Measurements from ENCODE around the gene PALMD. TPM values are rescaled to one million over a fixed set of nuclear protein-coding genes. Genes with fewer than 3 reads are reported as not detected.

Gene PALMD
- total RNA-seq, 1 donor from 2014 or later = not detected

- intact Hi-C loops (cut with micrococcal nuclease) = no loop called here
These were observed 12.0 kb downstream of the PALMD start for GRCh38 chr1:99658031-99658290.

DNA sequence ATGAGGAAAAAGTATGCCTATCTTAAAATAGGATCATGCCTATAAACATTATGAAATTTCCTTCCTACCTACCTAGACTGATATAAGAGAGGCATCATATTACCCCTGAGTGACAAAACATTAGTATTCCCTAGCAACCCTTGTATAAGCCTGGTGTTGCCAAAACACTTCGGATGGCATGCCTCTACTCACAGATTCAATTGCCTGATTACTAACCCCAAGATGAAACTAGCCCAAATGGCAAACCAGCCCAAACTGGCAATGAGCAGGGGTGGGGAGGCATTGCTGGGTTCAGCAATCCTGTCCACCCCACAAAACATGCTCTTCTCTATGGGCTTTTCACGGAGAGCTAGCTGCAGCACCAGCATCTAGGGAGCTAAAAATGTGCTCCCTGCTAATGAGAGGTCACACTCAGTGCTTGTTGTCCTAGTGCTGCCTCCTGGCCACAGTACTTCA is 13.9 kb downstream of the PALMD start:
- intact Hi-C loops (cut with micrococcal nuclease) = no loop called here

DNA sequence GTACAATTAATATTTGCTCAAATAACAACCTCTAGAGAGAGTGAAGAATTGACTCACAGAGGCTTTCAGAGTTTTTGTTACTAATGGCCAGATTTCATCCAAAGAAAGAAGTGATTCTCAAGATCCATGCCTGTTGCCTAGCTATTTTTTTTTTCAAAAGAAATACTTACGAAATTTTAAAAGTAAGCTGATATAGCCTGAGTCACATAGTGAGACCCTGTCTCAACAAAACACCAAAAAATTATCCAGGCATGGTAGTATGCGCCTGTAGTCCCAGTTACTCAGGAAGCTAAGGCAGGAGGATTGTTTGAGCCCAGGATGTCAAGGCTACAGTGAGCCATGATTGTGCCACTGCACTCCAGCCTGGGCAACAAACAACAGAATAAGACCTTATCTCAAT is 14.6 kb downstream of the PALMD start:
- intact Hi-C loops (cut with micrococcal nuclease) = no loop called here

DNA sequence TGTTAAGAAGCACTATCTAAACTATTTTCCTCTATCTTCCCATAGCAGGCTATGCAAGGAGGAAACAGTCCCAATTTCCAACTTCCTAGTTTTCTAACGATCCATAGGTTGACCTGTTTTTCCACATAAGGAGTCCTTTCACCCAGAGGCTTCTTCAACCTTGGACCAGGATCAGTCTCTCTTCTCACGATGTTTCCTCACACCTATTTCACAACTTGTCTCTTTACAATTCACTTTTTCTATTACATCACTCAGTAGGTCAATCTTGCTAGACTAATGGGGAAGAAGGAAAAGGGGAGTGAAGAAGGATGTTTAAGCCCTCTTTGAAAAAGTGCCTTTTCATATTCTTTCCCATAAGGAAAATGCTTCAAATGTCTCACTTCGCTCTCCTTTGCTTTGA is 15.9 kb downstream of the PALMD start:
- intact Hi-C loops (cut with micrococcal nuclease) = no loop called here

GRCh38 chr1:99662539-99663080 is 16.7 kb downstream of the PALMD start:
- intact Hi-C loops (cut with micrococcal nuclease) = no loop called here

GRCh38 chr1:99663501-99663900 is 17.6 kb downstream of the PALMD start:
- intact Hi-C loops (cut with micrococcal nuclease) = no loop called here

DNA sequence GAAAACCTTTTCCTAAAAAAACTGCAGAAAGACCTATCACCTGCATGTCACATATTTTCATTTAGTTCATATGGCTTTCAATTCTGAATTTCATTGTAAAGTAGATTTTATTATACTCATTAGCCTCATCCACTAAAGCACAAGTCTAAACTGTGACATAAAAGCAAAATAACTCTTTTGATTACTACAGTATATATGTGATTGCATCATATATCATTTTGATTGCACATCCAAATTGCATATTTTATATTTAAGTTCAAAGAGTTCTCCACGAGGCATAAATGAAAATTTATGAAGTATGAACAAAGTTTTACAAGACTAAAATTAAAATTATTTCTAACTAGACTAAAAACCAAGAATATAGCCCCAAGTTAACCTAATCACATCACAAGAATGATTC is 19.3 kb downstream of the PALMD start:
- intact Hi-C loops (cut with micrococcal nuclease) = no loop called here

GRCh38 chr1:99669376-99669775 is 23.5 kb downstream of the PALMD start:
- intact Hi-C loops (cut with micrococcal nuclease) = no loop called here

DNA sequence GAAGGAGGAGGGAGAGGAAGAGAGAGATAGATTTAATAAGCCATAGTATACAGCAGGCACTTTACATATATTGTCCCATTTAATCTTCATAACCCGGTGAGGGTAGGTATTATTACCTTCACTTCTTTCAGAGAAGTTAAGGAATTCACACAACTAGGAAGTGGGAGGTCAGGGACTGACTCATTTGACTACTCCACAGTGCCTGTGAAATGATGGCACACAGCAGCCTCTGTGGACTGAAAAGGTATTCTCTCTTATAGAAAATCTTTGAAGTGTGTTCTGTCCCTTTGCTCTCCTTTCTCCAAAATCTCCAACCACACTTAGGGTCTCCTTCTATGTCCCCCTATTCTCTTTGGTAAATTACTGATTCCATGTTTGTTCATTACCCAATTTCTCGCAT is 23.9 kb downstream of the PALMD start:
- intact Hi-C loops (cut with micrococcal nuclease) = no loop called here

- intact Hi-C loops (cut with micrococcal nuclease) = no loop called here
These were observed 24.7 kb downstream of the PALMD start for GRCh38 chr1:99670583-99670982.

DNA sequence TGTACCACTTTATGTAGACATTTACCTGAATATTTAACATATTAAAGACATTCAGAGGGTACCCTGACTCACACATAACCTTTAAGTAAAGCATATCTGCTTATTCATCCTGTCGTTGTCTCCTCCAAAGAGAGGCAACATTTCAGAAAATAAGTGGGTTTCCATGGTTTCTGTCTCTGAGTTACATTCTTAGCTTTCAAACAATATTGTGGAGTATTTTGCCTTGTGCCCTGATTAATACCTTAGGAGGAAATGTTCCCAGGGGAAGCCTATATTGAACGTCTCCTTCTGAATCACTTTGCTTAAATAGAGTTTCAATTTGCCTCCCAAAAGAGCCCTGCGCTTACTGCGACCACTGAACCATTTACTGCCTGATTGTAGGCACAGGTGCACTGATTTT is 26.1 kb downstream of the PALMD start:
- intact Hi-C loops (cut with micrococcal nuclease) = no loop called here

DNA sequence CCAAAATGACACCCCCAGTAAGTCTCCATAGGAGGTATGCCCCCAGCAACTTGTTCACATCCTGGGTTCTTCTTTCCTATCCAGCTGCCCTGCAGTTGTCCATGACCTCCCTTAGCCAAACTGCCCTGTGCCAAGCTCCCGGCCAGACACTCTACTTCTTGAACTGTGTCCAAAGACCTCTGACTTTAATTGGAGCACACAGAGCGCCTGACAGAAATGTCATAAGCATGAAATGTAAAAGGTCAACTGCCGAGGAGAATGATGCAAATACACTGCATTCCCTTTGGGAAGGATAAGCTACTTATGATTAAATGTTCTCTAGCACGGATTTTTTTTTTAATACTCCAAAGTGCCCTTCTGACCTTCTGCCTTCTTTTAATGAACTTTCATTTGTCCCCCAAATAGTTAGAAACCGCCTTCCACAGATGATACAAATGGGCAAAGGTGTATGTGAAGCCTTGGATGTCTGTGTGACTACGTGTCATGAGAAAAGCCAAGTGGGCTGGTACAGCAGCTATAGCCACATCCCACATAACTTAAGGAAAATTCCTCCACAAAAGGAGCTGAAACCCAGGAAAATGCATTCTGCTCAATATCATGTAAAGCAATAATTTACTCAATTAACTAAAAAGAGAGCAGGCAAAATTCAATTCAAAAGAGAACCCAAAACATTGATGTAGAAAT is 26.8 kb downstream of the PALMD start:
- intact Hi-C loops (cut with micrococcal nuclease) = no loop called here

DNA sequence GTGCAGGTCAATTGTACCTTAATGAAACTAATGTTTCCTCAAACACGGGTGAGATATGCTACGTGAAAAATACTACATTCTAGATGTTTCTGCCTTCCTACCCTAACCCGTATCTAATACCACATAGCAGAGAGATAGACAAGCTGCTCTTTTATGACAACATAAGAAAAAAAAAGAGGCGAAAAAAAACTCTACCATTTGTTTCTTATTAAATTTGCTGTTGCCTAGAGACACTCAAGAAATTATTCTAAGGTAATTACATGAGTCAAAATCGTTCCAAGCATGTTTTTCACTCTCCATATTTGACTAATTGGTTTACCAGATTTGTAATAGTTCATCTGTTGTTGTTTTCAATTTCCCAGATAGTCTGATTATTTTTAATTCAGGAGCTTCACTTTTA is 27.4 kb downstream of the PALMD start:
- intact Hi-C loops (cut with micrococcal nuclease) = no loop called here

DNA sequence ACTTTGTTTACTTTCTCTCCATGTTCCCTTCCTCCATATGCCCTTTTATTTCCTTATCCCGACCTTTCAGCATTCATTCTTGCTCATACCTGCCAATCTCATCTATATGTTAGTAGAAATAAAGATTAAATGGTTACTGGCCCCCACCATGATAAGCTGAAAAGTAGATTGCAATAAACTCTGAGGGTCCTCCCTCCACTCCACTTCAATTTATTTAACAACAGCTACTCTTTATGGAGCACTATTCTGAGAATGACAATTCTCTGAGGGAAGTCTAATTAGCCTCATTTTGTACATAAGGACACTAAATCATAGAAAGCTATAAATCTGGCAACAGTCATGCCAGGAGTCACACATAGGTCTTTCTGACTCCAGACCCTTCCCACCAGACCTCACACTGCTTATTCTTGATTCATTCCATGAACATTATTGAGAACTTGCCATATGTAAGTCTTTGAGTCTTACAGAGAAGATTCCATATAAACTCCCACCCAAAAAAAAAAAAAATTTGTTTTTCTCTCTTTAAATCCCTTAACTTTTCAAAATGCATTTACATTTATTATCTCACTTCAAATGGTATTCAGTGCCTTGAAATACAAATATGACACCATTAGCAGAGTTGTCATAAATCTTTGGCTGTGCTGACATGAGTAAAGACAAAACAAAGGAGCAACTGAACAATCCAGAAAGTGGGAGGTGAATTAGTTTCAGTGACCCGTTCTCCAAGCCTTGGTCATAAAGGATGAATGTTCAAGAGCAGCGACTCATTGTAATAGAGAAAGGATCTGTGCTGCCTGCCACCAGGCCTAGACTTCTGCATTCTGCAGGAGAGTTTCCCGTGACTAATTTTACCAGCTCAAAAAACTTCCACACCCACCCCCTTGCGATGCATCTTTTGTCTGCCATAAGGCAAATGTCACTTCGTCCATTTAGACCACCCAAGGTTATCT is 28.5 kb downstream of the PALMD start:
- intact Hi-C loops (cut with micrococcal nuclease) = no loop called here

- intact Hi-C loops (cut with micrococcal nuclease) = no loop called here
These were observed 29.4 kb downstream of the PALMD start for GRCh38 chr1:99675292-99675691.

- intact Hi-C loops (cut with micrococcal nuclease) = no loop called here
These were observed 30.1 kb downstream of the PALMD start for GRCh38 chr1:99675994-99676393.

- intact Hi-C loops (cut with micrococcal nuclease) = no loop called here
These were observed 31.0 kb downstream of the PALMD start for GRCh38 chr1:99676876-99677275.

DNA sequence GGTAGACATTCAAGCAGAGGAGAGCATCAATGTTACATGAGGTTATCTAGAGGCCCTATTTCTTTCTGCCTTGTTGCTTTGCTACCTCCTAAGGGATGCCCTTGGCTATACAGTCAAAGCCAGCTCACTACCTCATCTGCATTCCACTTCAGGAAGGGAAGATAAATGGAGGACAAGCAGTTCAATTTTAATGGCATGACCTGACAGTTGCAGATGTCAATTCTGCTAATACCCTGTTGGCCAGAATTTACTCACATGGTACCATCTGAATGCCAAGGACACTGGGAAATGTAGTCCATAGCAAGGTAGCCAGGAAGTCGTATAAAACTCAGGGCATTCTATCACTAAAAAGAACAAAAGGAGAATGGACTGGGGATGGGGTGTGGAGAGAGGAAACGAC is 31.5 kb downstream of the PALMD start:
- intact Hi-C loops (cut with micrococcal nuclease) = no loop called here

GRCh38 chr1:99680270-99680669 is 34.4 kb downstream of the PALMD start:
- intact Hi-C loops (cut with micrococcal nuclease) = no loop called here

GRCh38 chr1:99681583-99681982 is 35.7 kb downstream of the PALMD start:
- intact Hi-C loops (cut with micrococcal nuclease) = no loop called here

DNA sequence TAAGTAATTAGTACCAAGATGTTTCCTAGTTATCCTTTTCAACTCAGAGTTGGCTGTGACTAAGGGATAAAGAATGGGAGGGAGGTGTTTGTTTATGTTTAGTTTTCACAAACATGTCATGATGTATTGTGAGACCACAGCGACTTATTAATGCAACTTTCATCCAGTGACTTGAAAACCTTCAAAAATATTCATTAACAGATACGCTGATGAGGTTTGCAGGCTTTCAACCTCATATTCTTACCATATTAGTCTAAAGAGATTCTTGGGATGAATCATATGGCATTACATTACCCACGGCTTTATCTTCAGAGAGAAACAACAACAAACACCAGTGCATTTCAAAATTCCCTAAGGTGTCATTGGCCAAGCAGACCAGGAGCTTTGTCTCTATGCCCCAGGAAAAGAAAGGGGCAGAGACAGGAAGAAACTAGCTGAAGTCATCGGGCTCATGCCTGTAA is 36.4 kb downstream of the PALMD start:
- intact Hi-C loops (cut with micrococcal nuclease) = no loop called here

DNA sequence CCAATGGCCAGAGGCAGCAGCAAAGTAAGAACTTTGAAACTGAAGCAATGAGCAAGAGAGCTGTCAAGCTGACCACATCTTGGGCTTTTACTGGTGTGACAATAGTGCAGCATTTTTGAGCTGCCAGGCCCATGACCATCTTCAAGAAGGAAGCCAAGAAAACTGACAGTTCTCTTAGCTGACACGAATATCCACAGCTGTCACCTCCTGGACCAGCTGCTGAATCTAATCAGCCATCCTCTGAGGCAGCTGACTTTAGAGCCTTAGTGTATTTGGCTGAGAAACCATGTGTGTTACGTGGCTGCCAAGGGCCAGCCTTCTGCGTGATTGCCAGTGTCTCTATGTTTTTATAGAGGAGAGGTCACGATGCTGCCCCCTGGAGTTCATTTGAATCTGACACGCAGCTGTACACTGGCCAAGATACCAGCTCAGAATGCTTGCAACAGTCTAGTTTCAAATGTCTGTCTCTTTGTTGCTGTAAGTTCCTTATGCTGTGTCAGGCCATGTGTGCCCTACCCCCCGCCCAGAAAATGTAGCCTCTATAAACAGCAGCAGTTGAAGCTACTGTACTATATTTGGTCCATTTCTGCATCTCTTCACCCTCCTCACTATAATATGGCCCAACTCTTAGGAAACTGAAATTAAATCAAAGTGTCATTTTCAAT is 39.7 kb downstream of the PALMD start:
- intact Hi-C loops (cut with micrococcal nuclease) = loop anchor here (1.0 kb wide), 2 partner anchors 505 to 891 kb away; no protein-coding TSS in a partner anchor

Measured in T-helper 1 cell treated with Interleukin-12 subunit alpha and Interleukin-12 subunit beta and Interleukin-4 antibody, amounts not matched to agents 30 ng/mL and 1 ng/mL, for 36 hours (primary cell).